Measurements from ENCODE around the gene PIGR. TPM values are rescaled to one million over a fixed set of nuclear protein-coding genes. Genes with fewer than 3 reads are reported as not detected.
A peak's percentile ranks its signal among the peaks of the same experiment; 100 is the strongest.

The PIGR gene
- total and polyA plus RNA-seq, 9 of the 15 experiments (the other 6 are each of a cell fraction or from before 2014, with no cell fraction given), result 0.01 to 1.5 (median 0.03) TPM; not detected in 4

- TF ChIP-seq MGA (IDR thresholded peaks at IDR 0.05), result no peak
- TF ChIP-seq ZEB2 (IDR thresholded peaks at IDR 0.05), result 0 out of 2 replicates have a peak, but pooled peaks have one; percentile 19
- no peak for TF ChIP-seq ZNF133 (CRISPR knock-in tag; IDR thresholded peaks at IDR 0.05)
- peak in 1 of 2 experiments; percentile 75; a peak in 2 of 4 replicates for TF ChIP-seq RCOR1 (IDR thresholded peaks at IDR 0.05; ENCODE audit: borderline replicate concordance in 1 of 2, low read depth in 2 of 2, low read length in 2 of 2)
- no peak for TF ChIP-seq ZFP36 (IDR thresholded peaks at IDR 0.05; ENCODE audit: low read depth, low read length, partially characterized antibody)
- TF ChIP-seq ZNF197 (CRISPR knock-in tag; IDR thresholded peaks at IDR 0.05; ENCODE audit: low read depth), result no peak
- peak; percentile 59; the same call in 1 of the 2 replicates for TF ChIP-seq JUN (IDR thresholded peaks at IDR 0.05; ENCODE audit: borderline replicate concordance, low read depth, low read length)
- no peak for TF ChIP-seq JUN (CRISPR knock-in tag; IDR thresholded peaks at IDR 0.05; ENCODE audit: borderline replicate concordance)
- TF ChIP-seq CTBP1 (IDR thresholded peaks at IDR 0.05; ENCODE audit: borderline replicate concordance), result peak; percentile 87
- TF ChIP-seq, protein P1, sequence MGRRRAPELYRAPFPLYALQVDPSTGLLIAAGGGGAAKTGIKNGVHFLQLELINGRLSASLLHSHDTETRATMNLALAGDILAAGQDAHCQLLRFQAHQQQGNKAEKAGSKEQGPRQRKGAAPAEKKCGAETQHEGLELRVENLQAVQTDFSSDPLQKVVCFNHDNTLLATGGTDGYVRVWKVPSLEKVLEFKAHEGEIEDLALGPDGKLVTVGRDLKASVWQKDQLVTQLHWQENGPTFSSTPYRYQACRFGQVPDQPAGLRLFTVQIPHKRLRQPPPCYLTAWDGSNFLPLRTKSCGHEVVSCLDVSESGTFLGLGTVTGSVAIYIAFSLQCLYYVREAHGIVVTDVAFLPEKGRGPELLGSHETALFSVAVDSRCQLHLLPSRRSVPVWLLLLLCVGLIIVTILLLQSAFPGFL (CRISPR knock-in tag; IDR thresholded peaks at IDR 0.05), result no peak
- no peak for TF ChIP-seq FUS (optimal IDR thresholded peaks at IDR 0.05; ENCODE audit: low read depth, low read length)
- no peak for TF ChIP-seq ZNF217 (CRISPR knock-in tag; IDR thresholded peaks at IDR 0.05)
- peak in 1 of 2 experiments; percentile 36; a peak in 2 of 4 replicates for TF ChIP-seq KDM1A (IDR thresholded peaks at IDR 0.05)
- TF ChIP-seq CAMTA2 (CRISPR knock-in tag; conservative IDR thresholded peaks at IDR 0.05), result no peak
- peak; percentile 41 for TF ChIP-seq NFE2 (IDR thresholded peaks at IDR 0.05; ENCODE audit: low read depth)
Observed at GRCh38 chr1:206905295-206906164, 40.7 kb downstream of the PIGR start (continued).
